A549 (cell line): ENCODE measurements around the gene RPL28. TPM values are rescaled to one million over a fixed set of nuclear protein-coding genes. Genes with fewer than 3 reads are reported as not detected.

Source experiments
- ATAC-seq, 2 experiments: fragments of 200-7000 bp in 1 of 2; fragments of >200 bp in 1 of 2; cut with Nextera tagmentation in 1 of 2; cut with Tn5 transposase in 1 of 2; 3 replicates each; pipeline versions ENCODE4 v1.8.0 to v1.9.1; 2018 to 2020; ENCODE audit warnings: mild to moderate bottlenecking in 1 of 2, moderate library complexity in 1 of 2
- CTCF ChIA-PET: fragments of 300-600 bp; sonication (Branson Sonifier 250); formaldehyde crosslinking; extraction: SDS; loops from one replicate; lab custom pipeline; 2021; ENCODE audit warnings: antibody characterized with exemption, inconsistent platforms; lab: Yijun Ruan, JAX
- POLR2A ChIA-PET: fragments of 350-600 bp; formaldehyde crosslinking; extraction: SDS; loops from one replicate; lab custom pipeline; 2021; ENCODE audit warnings: antibody characterized with exemption, inconsistent platforms; lab: Yijun Ruan, JAX
- DNase-seq, 2 experiments: peaks; one replicate each; pipeline versions ENCODE4 v3.0.0 to v3.0.0-alpha.2; 2011 to 2016; ENCODE audit warnings: low read depth in 1 of 2, low spot score in 1 of 2
- FAIRE-seq: peaks from 2 replicates; lab custom pipeline; 2011; peaks lifted over from hg19 to GRCh38; lab: Jason Lieb, UNC
- H3K27ac ChIP-seq, 2 experiments: fragments of >200 bp; sonication (Bioruptor Twin); formaldehyde crosslinking; 3 replicates each; pipeline ENCODE4 v1.5.1; 2016 to 2017
- H3K4me1 ChIP-seq: fragments of >200 bp; sonication (Bioruptor Twin); formaldehyde crosslinking; 3 replicates; pipeline ENCODE4 v1.6.1; 2016
- H3K4me2 ChIP-seq: fragments of >200 bp; sonication (Bioruptor Twin); formaldehyde crosslinking; 3 replicates; pipeline ENCODE4 v1.6.1; 2016
- H3K4me3 ChIP-seq: fragments of >200 bp; sonication (Bioruptor Twin); formaldehyde crosslinking; 3 replicates; pipeline ENCODE4 v1.5.1; 2016
- H3K9me3 ChIP-seq: fragments of >200 bp; sonication (Bioruptor Twin); formaldehyde crosslinking; 3 replicates; pipeline ENCODE4 v1.6.1; 2016
- ATOH8 ChIP-seq: fragments of 250-450 bp; sonication (Bioruptor Pico); IDR thresholded peaks from 2 replicates; pipeline ENCODE4 v1.5.0; 2020; ENCODE audit warnings: low read depth, mild to moderate bottlenecking, moderate library complexity
- CHD2 ChIP-seq: fragments of 150-350 bp; IDR thresholded peaks from 2 replicates; pipeline ENCODE4 v1.6.1; 2014; ENCODE audit warnings: low read length; ENCODE audit not compliant: partially characterized antibody
- GATA3 ChIP-seq: IDR thresholded peaks from 2 replicates; pipeline ENCODE4 v1.6.1; 2012; ENCODE audit warnings: borderline replicate concordance
- HOXA7 ChIP-seq: fragments of 250-450 bp; sonication (Bioruptor Pico); IDR thresholded peaks from 2 replicates; pipeline ENCODE4 v1.5.0; 2020; ENCODE audit warnings: mild to moderate bottlenecking, moderate library complexity
- MAFK ChIP-seq: fragments of 450-650 bp; IDR thresholded peaks from 2 replicates; pipeline ENCODE4 v1.6.1; 2014; ENCODE audit not compliant: partially characterized antibody
- RAD21 ChIP-seq, 2 experiments: fragments of >200 bp in 1 of 2; sonication (Bioruptor Twin) in 1 of 2; formaldehyde crosslinking in 1 of 2; IDR thresholded peaks in 1 of 2; conservative IDR thresholded peaks in 1 of 2; 2 replicates in 1 of 2; 3 replicates in 1 of 2; pipeline ENCODE4 v1.6.1; 2012 to 2018; ENCODE audit warnings: inconsistent platforms in 1 of 2
- REST ChIP-seq: fragments of 200-600 bp; sonication (generic); IDR thresholded peaks from 2 replicates; pipeline ENCODE4 v1.6.1; 2016; ENCODE audit warnings: antibody characterized with exemption, mild to moderate bottlenecking, moderate library complexity
- RNF2 ChIP-seq: fragments of 200-600 bp; sonication (generic); IDR thresholded peaks from 2 replicates; pipeline ENCODE4 v1.6.1; 2016; ENCODE audit warnings: low read depth, mild to moderate bottlenecking, antibody characterized with exemption, moderate library complexity, borderline replicate concordance
- SMC3 ChIP-seq: fragments of >200 bp; sonication (Bioruptor Twin); formaldehyde crosslinking; IDR thresholded peaks from 3 replicates; pipeline ENCODE4 v1.6.1; 2018; ENCODE audit warnings: inconsistent platforms
- ZNF302 ChIP-seq: fragments of 250-450 bp; sonication (Bioruptor Pico); IDR thresholded peaks from 2 replicates; pipeline ENCODE4 v1.9.0; 2021; ENCODE audit warnings: inconsistent platforms, mild to moderate bottlenecking, moderate library complexity
- WGBS: methylation state at CpG from one replicate; pipeline ENCODE4 v1.1.6; 2017; ENCODE audit errors: missing lambda C conversion rate; 5-methylcytosine and 5-hydroxymethylcytosine counted together
- polyA plus RNA-seq, 4 experiments: library from polyadenylated mRNA; depleted of rRNA in 3 of 4; stranded (reverse); fragments of >200 nt; fragmentation: RNase III in 1 of 4; extraction: RNeasy Plus Mini Kit Qiagen cat#74134 plus additional on column Dnase treatment in 1 of 4; gene quantifications; 2 replicates in 3 of 4; 3 replicates in 1 of 4; pipeline ENCODE4 v1.2.3, GENCODE V29; 2011 to 2017
- TF ChIP-seq, protein P1 (sequence below): IDR thresholded peaks from 2 replicates; pipeline ENCODE4 v1.6.1; 2012
- TF ChIP-seq, protein P2 (sequence below): IDR thresholded peaks from 2 replicates; pipeline ENCODE4 v1.6.1; 2012; ENCODE audit warnings: low read depth, borderline replicate concordance

RPL28 gene
- polyA plus RNA-seq, 2 of the 4 experiments (the other 2 are of a cell fraction) = 329 to 2,037 TPM

DNA sequence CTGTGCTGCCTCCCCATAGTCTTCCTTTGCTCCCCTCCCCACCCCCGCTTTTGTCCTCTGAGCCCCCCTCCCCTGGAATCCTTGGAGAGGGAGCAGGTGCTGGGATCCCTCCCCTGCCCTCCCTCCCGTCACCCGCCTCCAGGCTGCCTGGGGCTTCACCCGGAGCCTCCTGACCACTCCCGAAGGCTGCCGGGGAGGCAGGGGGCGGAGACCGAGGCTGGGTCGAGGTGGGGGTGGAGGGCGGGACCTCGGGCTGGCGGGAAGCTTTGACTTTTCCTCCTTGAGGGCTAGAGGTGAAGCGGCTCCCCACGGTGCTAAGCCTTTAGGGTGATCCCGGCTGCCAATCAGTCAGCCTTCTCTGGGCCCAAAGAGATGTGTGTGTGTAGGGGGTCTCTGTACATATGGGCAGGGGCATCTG is 44.6 kb upstream of the RPL28 start:
- ChIA-PET POLR2A (interaction anchor here (0.7 to 1.6 kb wide), 4 partner anchors 10 to 82 kb away, joined by 3 read pairs; partner anchors contain the start of genes PPP6R1 and UBE2S), CTCF (interaction anchor here (0.6 to 2.8 kb wide), 6 partner anchors 10 to 77 kb away, joined by 3 to 23 read pairs (median 6); partner anchors contain the start of gene TMEM238)
- Histone ChIP-seq H3K4me3 (peak overlapping the region; percentile 63), H3K27ac (peak overlapping the region; percentile 87 to 92), H3K4me2 (peak overlapping the region; percentile 89), H3K9me3 (no peaks in the 10 kb centered on the region), H3K4me1 (peaks cover 34% of the 10 kb centered on the region)
- FAIRE-seq (no peak), DNase-seq (peak; percentile 71 to 93), ATAC-seq (peak; percentile 9 to 21; a peak in 4 of 6 replicates)
- TF ChIP-seq RNF2 = no peak
- TF ChIP-seq HOXA7 (CRISPR knock-in tag) = no peak
- TF ChIP-seq ZNF302 = no peak
- TF ChIP-seq, protein P1, sequence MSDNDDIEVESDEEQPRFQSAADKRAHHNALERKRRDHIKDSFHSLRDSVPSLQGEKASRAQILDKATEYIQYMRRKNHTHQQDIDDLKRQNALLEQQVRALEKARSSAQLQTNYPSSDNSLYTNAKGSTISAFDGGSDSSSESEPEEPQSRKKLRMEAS = no peak
- TF ChIP-seq RAD21 (conservative IDR thresholded peaks at IDR 0.05 in 1 of 2, IDR thresholded peaks at IDR 0.05 in 1 of 2) = peak in 1 of 2 experiments; percentile 14; a peak in 1 of 5 replicates
- no CpG with 5 or more reads among the region's 15 CpGs for WGBS

GRCh38 chr19:55341595-55342531 is 43.9 kb upstream of the RPL28 start:
- FAIRE-seq = no peak
- Histone ChIP-seq H3K27ac (peak overlapping the region; percentile 87 to 92; a peak in 5 of 6 replicates), H3K4me2 (peak overlapping the region; percentile 89), H3K9me3 (no peaks in the 10 kb centered on the region), H3K4me1 (peaks cover 34% of the 10 kb centered on the region), H3K4me3 (peak overlapping the region; percentile 63; the same call in 2 of the 3 replicates)
- TF ChIP-seq ATOH8 (CRISPR knock-in tag) (no peak), GATA3 (no peak), REST (no peak), CHD2 (no peak), MAFK (no peak), SMC3 (no peak)
- TF ChIP-seq, protein P2, sequence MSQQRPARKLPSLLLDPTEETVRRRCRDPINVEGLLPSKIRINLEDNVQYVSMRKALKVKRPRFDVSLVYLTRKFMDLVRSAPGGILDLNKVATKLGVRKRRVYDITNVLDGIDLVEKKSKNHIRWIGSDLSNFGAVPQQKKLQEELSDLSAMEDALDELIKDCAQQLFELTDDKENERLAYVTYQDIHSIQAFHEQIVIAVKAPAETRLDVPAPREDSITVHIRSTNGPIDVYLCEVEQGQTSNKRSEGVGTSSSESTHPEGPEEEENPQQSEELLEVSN = no peak
- ChIA-PET CTCF (interaction anchor here (1.7 to 2.8 kb wide), 3 partner anchors 40 to 76 kb away, joined by 5 to 23 read pairs (median 6); partner anchors contain the start of gene TMEM238), POLR2A (interaction anchor here (0.7 to 1.6 kb wide), 4 partner anchors 11 to 83 kb away, joined by 3 read pairs; partner anchors contain the start of genes PPP6R1 and UBE2S)
- WGBS = 87% methylated on average over 27 of the region's 50 CpGs
- DNase-seq = no peak
- ATAC-seq = no peak

- no peak for ATAC-seq
- WGBS = 85% methylated on average over 9 of the region's 9 CpGs
- no peaks in the 10 kb centered on the region for H3K9me3 ChIP-seq
- FAIRE-seq = no peak
- peak overlapping the region; percentile 4 to 61; a peak in 3 of 6 replicates for H3K27ac ChIP-seq
- DNase-seq = no peak
- H3K4me2 ChIP-seq = no peak overlapping the region
- ChIA-PET CTCF (interaction anchor here (1.3 to 3.1 kb wide), 7 partner anchors 8 to 204 kb away, joined by 3 to 16 read pairs (median 4); partner anchors contain the start of gene DNAAF3), POLR2A (no interaction called here)
- peaks cover 26% of the 10 kb centered on the region for H3K4me1 ChIP-seq
- no peak overlapping the region for H3K4me3 ChIP-seq
- 0 out of 5 replicates have a peak, but pooled peaks of 1 of the 2 experiments have one; percentile 9 for TF ChIP-seq RAD21 (conservative IDR thresholded peaks at IDR 0.05 in 1 of 2, IDR thresholded peaks at IDR 0.05 in 1 of 2)
- no peak for TF ChIP-seq ZNF302
Measured at GRCh38 chr19:55344444-55344843, 41.3 kb upstream of the RPL28 start.
